ENCODE data around the gene CLIP3. TPM values are rescaled to one million over a fixed set of nuclear protein-coding genes. Genes with fewer than 3 reads are reported as not detected.

The CLIP3 gene
- total and polyA plus RNA-seq, 7 experiments from 2014 or later = 1.1 to 5.2 (median 3.1) TPM

GRCh38 chr19:36025541-36025940 is 7.1 kb downstream of the CLIP3 start:
- POLR2A ChIA-PET = interaction anchor here (0.6 kb wide), 1 partner anchor 13 kb away, joined by 3 read pairs; no protein-coding TSS in a partner anchor
- DNase-seq (no peak), ATAC-seq (no peak)
- Histone ChIP-seq H3K36me3 (ENCODE audit: control insufficient read depth in 2 of 3, insufficient read depth in 3 of 3, low read length in 3 of 3) (peaks cover 0 to 32% (median 6%) of the 10 kb centered on the region in 3 experiments), H3K9me3 (ENCODE audit: control insufficient read depth in 2 of 3, low read length in 3 of 3) (no peaks in the 10 kb centered on the region), H3K27ac (ENCODE audit: low read depth, low read length) (no peak overlapping the region), H3K4me3 (ENCODE audit: low read length) (no peak overlapping the region), H3K4me1 (ENCODE audit: control insufficient read depth in 2 of 2, insufficient read depth in 2 of 2, low read length in 2 of 2) (no peaks in the 10 kb centered on the region), H3K27me3 (ENCODE audit: control insufficient read depth in 2 of 2, insufficient read depth in 2 of 2, low read length in 2 of 2) (no peaks in the 10 kb centered on the region)
- Mint-ChIP-seq H3K4me3 (no peak overlapping the region), H3K4me1 (peaks cover 0 to 4% (median 0%) of the 10 kb centered on the region in 7 donors), H3K27me3 (no peaks in the 10 kb centered on the region), H3K27ac (no peak overlapping the region), H3K36me3 (peaks cover 4 to 35% (median 16%) of the 10 kb centered on the region in 5 donors), H3K9me3 (no peaks in the 10 kb centered on the region)
- CTCF ChIA-PET = interaction anchor here (0.7 kb wide), 1 partner anchor 632 kb away, joined by 3 read pairs; no protein-coding TSS in a partner anchor
- intact Hi-C loops (cut with micrococcal nuclease) = no loop called here

- H3K4me1 Mint-ChIP-seq = peaks cover 0 to 2% (median 0%) of the 10 kb centered on the region in 7 donors
- no peak overlapping the region for H3K4me3 ChIP-seq (ENCODE audit: low read length)
- no peaks in the 10 kb centered on the region for H3K9me3 ChIP-seq (ENCODE audit: control insufficient read depth in 2 of 3, low read length in 3 of 3)
- ChIA-PET POLR2A (interaction anchor here (1.0 kb wide), 1 partner anchor 10 kb away, joined by 4 read pairs; the partner anchor contains the start of gene ALKBH6), CTCF (no interaction called here)
- no peak overlapping the region for H3K4me3 Mint-ChIP-seq
- no peaks in the 10 kb centered on the region for H3K27me3 Mint-ChIP-seq
- H3K27ac Mint-ChIP-seq = no peak overlapping the region
- no peaks in the 10 kb centered on the region for H3K27me3 ChIP-seq (ENCODE audit: control insufficient read depth in 2 of 2, insufficient read depth in 2 of 2, low read length in 2 of 2)
- no peak for DNase-seq
- no peaks in the 10 kb centered on the region for H3K4me1 ChIP-seq (ENCODE audit: control insufficient read depth in 2 of 2, insufficient read depth in 2 of 2, low read length in 2 of 2)
- peaks cover 0 to 32% (median 6%) of the 10 kb centered on the region in 3 experiments for H3K36me3 ChIP-seq (ENCODE audit: control insufficient read depth in 2 of 3, insufficient read depth in 3 of 3, low read length in 3 of 3)
- H3K36me3 Mint-ChIP-seq = peaks cover 4 to 27% (median 6%) of the 10 kb centered on the region in 5 donors
- intact Hi-C loops (cut with micrococcal nuclease) = no loop called here
- no peaks in the 10 kb centered on the region for H3K9me3 Mint-ChIP-seq
- no peak overlapping the region for H3K27ac ChIP-seq (ENCODE audit: low read depth, low read length)
- no peak for ATAC-seq
Measured at GRCh38 chr19:36023432-36023831, 9.2 kb downstream of the CLIP3 start.

GRCh38 chr19:36019061-36019670 is 13.5 kb downstream of the CLIP3 start:
- H3K27me3 ChIP-seq (ENCODE audit: control insufficient read depth in 2 of 2, insufficient read depth in 2 of 2, low read length in 2 of 2) = no peaks in the 10 kb centered on the region
- ATAC-seq = no peak
- no peak overlapping the region for H3K4me3 ChIP-seq (ENCODE audit: low read length)
- intact Hi-C loops (cut with micrococcal nuclease) = no loop called here
- ChIA-PET POLR2A (no interaction called here), CTCF (no interaction called here)
- Mint-ChIP-seq H3K27me3 (no peaks in the 10 kb centered on the region), H3K36me3 (peaks cover 4 to 15% (median 8%) of the 10 kb centered on the region in 5 donors), H3K9me3 (no peaks in the 10 kb centered on the region), H3K4me1 (peaks cover 12 to 21% (median 17%) of the 10 kb centered on the region in 7 donors), H3K27ac (no peak overlapping the region), H3K4me3 (peak overlapping the region in 1 of 10 donors; percentile 29)
- H3K27ac ChIP-seq (ENCODE audit: low read depth, low read length) = no peak overlapping the region
- peaks cover 6 to 7% of the 10 kb centered on the region in 2 donors for H3K4me1 ChIP-seq (ENCODE audit: control insufficient read depth in 2 of 2, insufficient read depth in 2 of 2, low read length in 2 of 2)
- DNase-seq = no peak
- H3K36me3 ChIP-seq (ENCODE audit: control insufficient read depth in 2 of 3, insufficient read depth in 3 of 3, low read length in 3 of 3) = peaks cover 0 to 32% (median 6%) of the 10 kb centered on the region in 3 experiments
- no peaks in the 10 kb centered on the region for H3K9me3 ChIP-seq (ENCODE audit: control insufficient read depth in 2 of 3, low read length in 3 of 3)

GRCh38 chr19:36014012-36014924 is 18.4 kb downstream of the CLIP3 start, which contains the start of gene ALKBH6:
Gene ALKBH6 (minus strand): TSS chr19:36014213. CDS start chr19:36013397, 816 bp downstream.
- ATAC-seq (peak; percentile 100), DNase-seq (peak; percentile 94 to 98 (median 97))
- Histone ChIP-seq H3K9me3 (ENCODE audit: control insufficient read depth in 2 of 3, low read length in 3 of 3) (no peaks in the 10 kb centered on the region), H3K36me3 (ENCODE audit: control insufficient read depth in 2 of 3, insufficient read depth in 3 of 3, low read length in 3 of 3) (peaks cover 0 to 9% (median 0%) of the 10 kb centered on the region in 3 experiments), H3K27me3 (ENCODE audit: control insufficient read depth in 2 of 2, insufficient read depth in 2 of 2, low read length in 2 of 2) (no peaks in the 10 kb centered on the region), H3K4me3 (ENCODE audit: low read length) (peak within 1 kb of the TSS; percentile 93), H3K27ac (ENCODE audit: low read depth, low read length) (peak within 1 kb of the TSS; percentile 86), H3K4me1 (ENCODE audit: control insufficient read depth in 2 of 2, insufficient read depth in 2 of 2, low read length in 2 of 2) (peaks cover 12 to 18% of the 10 kb centered on the region in 2 donors)
- POLR2A ChIA-PET = interaction anchor here (0.5 to 2.1 kb wide), 10 partner anchors 9 to 803 kb away, joined by 3 to 12 read pairs (median 4); partner anchors contain the start of genes IGFLR1, SDHAF1, THAP8 and WDR62
- Mint-ChIP-seq H3K27ac (peak within 1 kb of the TSS; percentile 88 to 99 (median 94)), H3K36me3 (peaks cover 0 to 12% (median 0%) of the 10 kb centered on the region in 5 donors), H3K9me3 (no peaks in the 10 kb centered on the region), H3K4me3 (peak within 1 kb of the TSS; percentile 92 to 99 (median 95)), H3K27me3 (no peaks in the 10 kb centered on the region), H3K4me1 (peaks cover 36 to 53% (median 46%) of the 10 kb centered on the region in 7 donors)
- intact Hi-C loops (cut with micrococcal nuclease) = loop anchor here (1.0 to 5.0 kb wide), 14 partner anchors 19 to 402 kb away; partner anchors contain the start of genes SDHAF1 (in 2 of the 2), TBCB (in 2 of the 2), THAP8 (in 2 of the 2) and WDR62 (in 2 of the 2)
- CTCF ChIA-PET = interaction anchor here (1.0 kb wide), 1 partner anchor 56 kb away, joined by 3 read pairs; no protein-coding TSS in a partner anchor

GRCh38 chr19:36013280-36014011 is 19.2 kb downstream of the CLIP3 start:
- peak overlapping the region; percentile 92 to 99 (median 95) for H3K4me3 Mint-ChIP-seq
- H3K36me3 ChIP-seq (ENCODE audit: control insufficient read depth in 2 of 3, insufficient read depth in 3 of 3, low read length in 3 of 3) = peaks cover 0 to 9% (median 0%) of the 10 kb centered on the region in 3 experiments
- CTCF ChIA-PET = interaction anchor here (1.0 to 1.3 kb wide), 2 partner anchors 19 to 55 kb away, joined by 3 to 4 read pairs; no protein-coding TSS in a partner anchor
- ATAC-seq (no peak), DNase-seq (no peak)
- no peaks in the 10 kb centered on the region for H3K27me3 ChIP-seq (ENCODE audit: control insufficient read depth in 2 of 2, insufficient read depth in 2 of 2, low read length in 2 of 2)
- intact Hi-C loops (cut with micrococcal nuclease) = loop anchor here (1.0 to 5.0 kb wide), 14 partner anchors 18 to 401 kb away; partner anchors contain the start of genes SDHAF1 (in 2 of the 2), TBCB (in 2 of the 2), THAP8 (in 2 of the 2) and WDR62 (in 2 of the 2)
- peaks cover 17 to 24% of the 10 kb centered on the region in 2 donors for H3K4me1 ChIP-seq (ENCODE audit: control insufficient read depth in 2 of 2, insufficient read depth in 2 of 2, low read length in 2 of 2)
- H3K36me3 Mint-ChIP-seq = peaks cover 0 to 12% (median 0%) of the 10 kb centered on the region in 5 donors
- H3K27ac Mint-ChIP-seq = peak overlapping the region; percentile 88 to 99 (median 94)
- POLR2A ChIA-PET = interaction anchor here (0.6 to 2.1 kb wide), 10 partner anchors 9 to 271 kb away, joined by 3 to 12 read pairs (median 4); partner anchors contain the start of genes IGFLR1, SDHAF1, THAP8 and WDR62
- H3K9me3 Mint-ChIP-seq = no peaks in the 10 kb centered on the region
- peak overlapping the region; percentile 86 for H3K27ac ChIP-seq (ENCODE audit: low read depth, low read length)
- no peaks in the 10 kb centered on the region for H3K27me3 Mint-ChIP-seq
- H3K4me1 Mint-ChIP-seq = peaks cover 36 to 57% (median 51%) of the 10 kb centered on the region in 7 donors
- peak overlapping the region; percentile 93 for H3K4me3 ChIP-seq (ENCODE audit: low read length)
- H3K9me3 ChIP-seq (ENCODE audit: control insufficient read depth in 2 of 3, low read length in 3 of 3) = no peaks in the 10 kb centered on the region
